Karpas-422 (cell line): ENCODE measurements around the gene CPNE5. TPM values are rescaled to one million over a fixed set of nuclear protein-coding genes. Genes with fewer than 3 reads are reported as not detected.

Experiments used
- DNase-seq: peaks from one replicate; pipeline ENCODE4 v3.0.0-alpha.2; 2015
- H2AFZ ChIP-seq: fragments of 200-600 bp; sonication (generic); 2 replicates; pipeline ENCODE4 v1.6.1; 2014; ENCODE audit warnings: antibody characterized with exemption, low read length, mixed read lengths
- H3K27ac ChIP-seq: fragments of 200-600 bp; sonication (generic); 2 replicates; pipeline ENCODE4 v1.5.1; 2014; ENCODE audit warnings: mild to moderate bottlenecking, low read length, moderate library complexity
- H3K27me3 ChIP-seq: fragments of 200-600 bp; sonication (generic); 2 replicates; pipeline ENCODE4 v1.6.1; 2014; ENCODE audit warnings: low read length, mixed read lengths
- H3K36me3 ChIP-seq: fragments of 200-600 bp; sonication (generic); 2 replicates; pipeline ENCODE4 v1.6.1; 2014; ENCODE audit warnings: low read length, mixed read lengths; ENCODE audit not compliant: insufficient read depth
- H3K4me1 ChIP-seq: fragments of 200-600 bp; sonication (generic); 2 replicates; pipeline ENCODE4 v1.6.1; 2014; ENCODE audit warnings: mild to moderate bottlenecking, low read length, mixed read lengths
- H3K4me2 ChIP-seq: fragments of 200-600 bp; sonication (generic); 2 replicates; pipeline ENCODE4 v1.6.1; 2014; ENCODE audit warnings: low read length, low read depth, mild to moderate bottlenecking; ENCODE audit not compliant: poor library complexity, severe bottlenecking
- H3K4me3 ChIP-seq: fragments of 200-600 bp; sonication (generic); 2 replicates; pipeline ENCODE4 v1.5.1; 2014; ENCODE audit warnings: mild to moderate bottlenecking, antibody characterized with exemption, low read length, mixed read lengths
- H3K79me2 ChIP-seq: fragments of 200-600 bp; sonication (generic); 2 replicates; pipeline ENCODE4 v1.6.1; 2014; ENCODE audit warnings: mild to moderate bottlenecking, low read length, mixed read lengths
- H3K9ac ChIP-seq: fragments of 200-600 bp; sonication (generic); 2 replicates; pipeline ENCODE4 v1.6.0; 2014; ENCODE audit warnings: low read length
- H3K9me2 ChIP-seq: fragments of 200-600 bp; sonication (generic), shearing (Covaris generic); replicated peaks from 2 replicates; pipeline ENCODE4 v1.6.0; 2014; ENCODE audit warnings: mild to moderate bottlenecking, low read length, moderate library complexity; ENCODE audit not compliant: insufficient read depth
- H3K9me3 ChIP-seq: fragments of 300-700, 200-600 bp; sonication (generic); 2 replicates; pipeline ENCODE4 v1.6.1; 2014; ENCODE audit warnings: low read length, mixed read lengths
- H4K20me1 ChIP-seq: fragments of 200-600 bp; sonication (generic); 2 replicates; pipeline ENCODE4 v1.6.1; 2014; ENCODE audit warnings: mild to moderate bottlenecking, antibody characterized with exemption, low read length, low read depth; ENCODE audit not compliant: insufficient read depth
- total RNA-seq: library from RNA; depleted of rRNA; stranded (reverse); fragments of >200 nt; shearing (Covaris generic); gene quantifications from 2 replicates; pipeline ENCODE4 v1.2.3, GENCODE V29; 2014; ENCODE audit warnings: low replicate concordance

CPNE5 gene
- total RNA-seq, 1 experiment from 2014 or later: 0.63 TPM

DNA sequence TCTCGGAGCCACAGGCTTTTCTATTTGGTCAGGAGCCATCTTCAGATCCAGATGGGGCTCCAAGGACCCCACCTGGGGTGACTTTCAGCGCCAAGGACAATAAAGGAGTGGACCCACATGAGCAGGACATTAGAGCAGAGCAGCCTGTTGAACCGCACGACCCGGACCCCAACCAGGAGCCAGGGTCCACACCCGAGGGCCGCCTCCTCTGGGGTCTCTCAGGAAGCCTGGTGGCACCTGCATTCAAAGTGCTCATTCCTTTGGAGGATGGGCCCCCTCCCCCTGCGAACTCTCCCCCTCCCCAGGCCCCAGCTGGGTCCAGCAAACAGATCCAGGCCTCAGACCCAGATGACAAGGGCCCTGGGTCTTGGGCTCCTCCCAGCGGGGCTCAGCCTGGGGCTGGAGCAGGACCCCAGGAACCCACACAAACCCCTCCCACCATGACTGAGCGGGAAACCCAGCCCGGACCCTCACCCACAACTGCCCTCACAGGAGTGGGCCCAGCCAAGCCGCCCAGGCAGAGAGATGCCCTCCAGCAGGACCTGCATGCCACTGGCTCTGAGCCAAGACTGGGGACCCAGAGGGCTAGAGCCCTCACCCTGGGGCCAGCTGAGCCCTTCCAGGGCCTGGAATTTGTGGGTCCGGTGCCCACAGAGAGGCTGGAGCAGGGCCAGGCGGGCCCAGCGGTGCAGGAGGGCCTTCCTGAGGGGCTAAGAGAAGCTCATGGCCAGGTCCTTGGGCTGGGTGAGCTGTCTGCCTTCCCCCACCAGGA is 117.7 kb downstream of the CPNE5 start:
- no peaks in the 10 kb centered on the region for H3K79me2 ChIP-seq
- H3K27ac ChIP-seq: no peak overlapping the region
- no peaks in the 10 kb centered on the region for H3K9me3 ChIP-seq
- no peaks in the 10 kb centered on the region for H3K9me2 ChIP-seq
- DNase-seq: no peak
- no peak overlapping the region for H3K4me2 ChIP-seq
- no peak overlapping the region for H2AFZ ChIP-seq
- H3K27me3 ChIP-seq: no peaks in the 10 kb centered on the region
- no peaks in the 10 kb centered on the region for H4K20me1 ChIP-seq
- peaks cover 8% of the 10 kb centered on the region for H3K4me1 ChIP-seq
- H3K36me3 ChIP-seq: no peaks in the 10 kb centered on the region
- no peak overlapping the region for H3K9ac ChIP-seq
- H3K4me3 ChIP-seq: no peak overlapping the region

DNA sequence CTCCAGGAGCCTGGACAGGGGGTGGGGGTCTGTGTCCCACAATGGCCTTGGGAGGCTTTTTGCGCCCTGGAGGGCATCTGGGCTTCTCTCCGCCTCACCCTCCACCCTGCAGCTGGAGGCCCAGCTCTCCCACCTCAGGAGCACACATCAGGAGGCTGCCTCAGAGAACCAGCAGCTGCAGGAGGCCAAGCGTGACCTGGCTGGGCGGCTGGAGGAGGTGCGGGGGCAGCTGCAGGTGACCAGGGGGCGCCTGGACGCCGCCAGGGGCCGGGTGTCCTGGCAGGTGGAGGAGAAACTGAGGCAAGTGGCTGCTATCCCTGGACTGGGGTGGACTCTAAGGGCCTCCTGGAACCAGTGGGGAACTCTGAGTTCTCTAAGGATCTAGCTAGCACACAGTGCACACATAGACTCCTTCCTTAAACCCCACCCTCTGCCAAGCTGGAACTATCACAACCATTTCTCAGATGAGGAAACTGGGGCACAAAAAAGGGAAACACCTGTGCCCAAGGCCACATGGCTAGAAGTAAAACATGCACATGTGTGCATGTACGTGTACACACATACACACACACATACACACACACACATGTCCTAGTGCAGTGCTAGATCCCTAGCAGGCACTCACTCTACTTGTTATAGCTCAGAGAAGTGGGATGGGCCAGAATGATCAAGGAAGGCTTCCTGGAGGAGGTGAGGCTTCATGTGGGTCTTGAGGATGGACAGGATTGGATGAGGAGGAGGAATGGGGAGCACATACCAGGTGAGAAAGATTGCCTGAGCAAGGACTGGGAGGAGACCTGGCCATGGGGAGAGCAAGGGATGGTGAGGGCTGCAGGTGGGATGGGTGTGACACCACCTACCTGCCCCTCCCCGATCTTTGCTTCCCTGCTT is 118.7 kb downstream of the CPNE5 start:
- Histone ChIP-seq H4K20me1 (no peaks in the 10 kb centered on the region), H3K79me2 (no peaks in the 10 kb centered on the region), H3K9ac (no peak overlapping the region), H3K4me2 (no peak overlapping the region), H3K9me3 (no peaks in the 10 kb centered on the region), H3K36me3 (no peaks in the 10 kb centered on the region), H3K9me2 (no peaks in the 10 kb centered on the region), H3K27ac (no peak overlapping the region), H3K4me3 (no peak overlapping the region), H2AFZ (no peak overlapping the region), H3K4me1 (peaks cover 8% of the 10 kb centered on the region), H3K27me3 (no peaks in the 10 kb centered on the region)
- DNase-seq: no peak

DNA sequence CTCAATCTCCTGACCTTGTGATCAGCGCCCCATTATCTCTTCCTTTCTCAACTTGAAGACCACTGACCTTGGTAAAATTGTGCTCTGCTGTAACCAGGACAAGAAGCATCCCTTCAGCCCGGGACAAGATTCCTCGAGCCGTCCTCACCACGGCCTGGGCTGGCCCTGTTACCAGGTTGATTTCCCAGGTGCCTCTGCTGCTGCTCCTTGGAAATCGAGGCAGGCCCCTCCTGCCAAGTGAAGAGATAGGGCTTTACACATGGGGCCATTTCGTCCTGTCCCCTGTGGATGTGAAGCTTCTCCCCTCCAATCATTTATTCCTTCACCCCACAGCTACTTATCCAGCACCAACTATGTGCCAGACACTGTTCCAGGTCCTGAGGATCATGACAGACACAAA is 120.1 kb downstream of the CPNE5 start:
- Histone ChIP-seq H3K36me3 (no peaks in the 10 kb centered on the region), H3K9me3 (no peaks in the 10 kb centered on the region), H3K9me2 (no peaks in the 10 kb centered on the region)

DNA sequence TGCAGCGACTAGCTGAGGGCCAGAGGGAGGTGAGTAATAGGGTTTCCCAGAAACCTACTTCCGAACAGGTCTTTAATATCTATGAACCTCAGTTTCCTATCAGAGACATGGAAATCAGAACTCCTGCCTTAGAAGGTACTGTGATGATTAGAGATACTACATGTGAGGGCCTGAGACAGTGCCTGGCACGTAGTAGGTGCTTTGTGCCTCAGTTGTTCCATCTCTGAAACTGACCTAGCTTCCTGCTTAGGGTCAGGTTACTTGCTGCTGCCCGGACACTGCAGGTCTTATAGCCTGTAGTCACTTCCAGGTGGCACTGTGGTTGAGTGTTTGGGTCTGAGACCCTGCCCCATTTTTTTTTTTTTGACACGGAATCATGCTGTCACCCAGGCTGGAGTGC is 120.7 kb downstream of the CPNE5 start:
- H3K36me3 ChIP-seq: no peaks in the 10 kb centered on the region
- no peaks in the 10 kb centered on the region for H3K27me3 ChIP-seq

More for the DNA sequence above, 120.1 kb downstream of the CPNE5 start:
- H3K27me3 ChIP-seq: no peaks in the 10 kb centered on the region
- H2AFZ ChIP-seq: no peak overlapping the region
- no peaks in the 10 kb centered on the region for H4K20me1 ChIP-seq
- no peaks in the 10 kb centered on the region for H3K79me2 ChIP-seq
- no peak overlapping the region for H3K4me2 ChIP-seq
- no peak overlapping the region for H3K4me3 ChIP-seq
- H3K27ac ChIP-seq: no peak overlapping the region
- no peak for DNase-seq
- peaks cover 8% of the 10 kb centered on the region for H3K4me1 ChIP-seq
- no peak overlapping the region for H3K9ac ChIP-seq

DNA sequence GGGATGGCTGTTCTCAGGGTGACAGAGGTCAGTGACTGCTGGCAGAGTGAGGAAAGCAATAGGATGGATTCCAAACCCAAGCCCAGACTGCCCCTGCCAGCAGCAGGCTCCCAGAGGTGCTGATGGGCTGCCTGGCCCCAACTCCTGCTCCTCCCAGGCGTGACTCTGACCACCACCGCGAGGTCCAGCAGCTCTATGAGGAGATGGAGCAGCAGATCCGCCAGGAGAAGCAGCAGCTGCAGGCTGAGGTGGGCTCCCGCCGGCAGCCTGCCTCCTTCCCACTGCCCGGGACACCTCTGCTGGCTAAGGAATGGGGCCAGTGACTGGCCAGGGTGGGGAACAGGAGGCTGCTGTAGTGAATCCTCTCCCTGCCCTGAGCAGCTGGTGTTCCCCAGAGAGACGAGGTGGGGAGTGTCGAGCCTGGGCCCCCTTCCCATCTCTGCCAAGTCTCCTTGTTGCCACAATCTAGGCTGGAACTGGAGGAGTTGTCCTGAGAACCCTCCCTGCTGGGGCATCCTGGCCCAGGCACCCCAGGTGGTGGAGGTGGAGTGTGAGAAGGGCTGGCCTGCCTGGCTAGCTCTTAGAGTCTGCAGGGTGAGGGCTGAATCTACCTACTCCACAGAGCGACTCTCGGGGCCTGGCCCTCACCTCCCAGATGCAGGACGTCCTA is 121.2 kb downstream of the CPNE5 start:
- no peaks in the 10 kb centered on the region for H3K9me3 ChIP-seq
- no peak overlapping the region for H3K4me3 ChIP-seq

More for the DNA sequence above, 120.7 kb downstream of the CPNE5 start:
- Histone ChIP-seq H3K4me3 (no peak overlapping the region), H3K4me2 (no peak overlapping the region), H2AFZ (no peak overlapping the region), H3K9me2 (no peaks in the 10 kb centered on the region), H3K27ac (no peak overlapping the region), H3K9me3 (no peaks in the 10 kb centered on the region), H3K79me2 (no peaks in the 10 kb centered on the region), H3K9ac (no peak overlapping the region), H4K20me1 (no peaks in the 10 kb centered on the region), H3K4me1 (peaks cover 8% of the 10 kb centered on the region)
- DNase-seq: no peak

DNA sequence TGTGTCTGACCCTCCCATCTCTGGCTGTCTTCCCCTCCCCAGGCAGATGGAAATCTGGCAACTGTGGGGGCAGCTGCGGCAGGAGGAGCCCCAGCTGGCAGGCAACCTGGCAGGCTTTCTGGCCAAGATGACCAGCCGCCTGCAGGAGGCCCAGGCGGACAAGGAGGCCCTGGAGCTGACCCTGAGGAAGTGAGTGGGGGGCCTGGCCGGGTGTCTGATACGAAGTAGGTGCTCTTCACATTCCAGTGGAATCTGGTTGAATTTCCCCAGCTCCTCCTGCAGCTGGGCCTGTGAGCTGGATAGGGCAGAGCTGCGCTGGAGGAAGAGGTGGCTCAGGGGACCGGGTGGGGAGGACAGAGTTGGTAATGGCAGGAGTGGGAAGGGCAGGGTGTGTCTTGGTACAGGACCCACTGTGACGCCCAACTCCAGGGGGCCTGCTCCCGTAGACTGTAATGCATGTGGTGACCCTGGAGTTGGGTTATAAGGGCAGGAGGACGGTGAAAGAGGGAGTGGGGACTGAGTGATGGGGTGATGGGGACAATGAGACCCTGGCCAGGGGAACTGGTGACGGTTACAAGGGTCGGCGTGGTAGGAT is 121.9 kb downstream of the CPNE5 start:
- no peak for DNase-seq
- no peaks in the 10 kb centered on the region for H3K9me3 ChIP-seq
- peaks cover 8% of the 10 kb centered on the region for H3K4me1 ChIP-seq
- H3K27ac ChIP-seq: no peak overlapping the region
- H3K9ac ChIP-seq: no peak overlapping the region
- no peak overlapping the region for H2AFZ ChIP-seq
- no peaks in the 10 kb centered on the region for H4K20me1 ChIP-seq
- no peaks in the 10 kb centered on the region for H3K9me2 ChIP-seq
- H3K27me3 ChIP-seq: no peaks in the 10 kb centered on the region
- no peak overlapping the region for H3K4me2 ChIP-seq
- H3K36me3 ChIP-seq: no peaks in the 10 kb centered on the region
- H3K79me2 ChIP-seq: no peaks in the 10 kb centered on the region
- H3K4me3 ChIP-seq: no peak overlapping the region

More for the DNA sequence above, 121.2 kb downstream of the CPNE5 start:
- Histone ChIP-seq H3K36me3 (no peaks in the 10 kb centered on the region), H3K79me2 (no peaks in the 10 kb centered on the region), H3K9ac (no peak overlapping the region), H3K9me2 (no peaks in the 10 kb centered on the region), H3K27me3 (no peaks in the 10 kb centered on the region), H4K20me1 (no peaks in the 10 kb centered on the region), H3K27ac (no peak overlapping the region), H3K4me2 (no peak overlapping the region), H2AFZ (no peak overlapping the region), H3K4me1 (peaks cover 8% of the 10 kb centered on the region)
- DNase-seq: no peak

DNA sequence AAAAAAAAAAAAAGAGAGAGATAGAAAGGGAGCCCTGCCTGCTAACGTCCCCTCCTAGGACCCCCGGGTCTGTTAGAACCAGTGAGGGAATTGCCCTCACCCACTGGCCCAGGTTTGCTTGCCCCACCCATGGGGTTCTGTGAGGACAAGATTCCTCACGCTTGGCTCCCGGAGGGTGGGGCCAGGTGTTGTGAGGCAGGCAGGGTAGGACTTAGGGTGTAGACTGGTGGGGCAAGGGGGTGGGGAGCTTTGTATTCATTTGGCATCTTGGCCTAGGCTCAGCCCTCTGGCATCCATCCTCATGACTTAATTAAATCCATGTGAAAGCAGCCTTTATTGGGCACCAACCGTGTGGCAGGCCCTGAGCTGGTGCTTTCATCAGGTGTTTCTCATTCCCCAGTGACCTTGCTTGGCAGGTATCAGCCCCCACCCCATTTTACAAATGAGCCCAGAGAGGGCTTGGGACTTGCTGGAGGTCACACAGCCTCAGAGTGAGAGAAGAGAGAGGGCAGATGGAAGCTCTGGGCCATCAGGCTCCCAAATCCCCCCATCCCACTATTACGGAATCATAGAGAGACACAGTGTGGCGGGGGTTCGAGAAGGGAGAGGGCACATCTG is 122.7 kb downstream of the CPNE5 start:
- Histone ChIP-seq H3K9ac (no peak overlapping the region), H3K9me2 (no peaks in the 10 kb centered on the region), H2AFZ (no peak overlapping the region), H3K36me3 (no peaks in the 10 kb centered on the region), H3K4me1 (peaks cover 8% of the 10 kb centered on the region), H4K20me1 (no peaks in the 10 kb centered on the region), H3K9me3 (no peaks in the 10 kb centered on the region), H3K4me2 (no peak overlapping the region), H3K27ac (no peak overlapping the region), H3K27me3 (no peaks in the 10 kb centered on the region), H3K79me2 (no peaks in the 10 kb centered on the region), H3K4me3 (no peak overlapping the region)
- DNase-seq: no peak
